H1 (cell line): ENCODE results near the gene RMND1. TPM values are rescaled to one million over a fixed set of nuclear protein-coding genes. Genes with fewer than 3 reads are reported as not detected.

Experiments used
- CTCF ChIA-PET: fragments of 300-600 bp; sonication (Branson Sonifier 250); formaldehyde crosslinking; loops from one replicate; lab custom pipeline; 2021; ENCODE audit not compliant: partially characterized antibody; lab: Charles Lee
- POLR2A ChIA-PET: fragments of 300-600 bp; sonication (Branson Sonifier 250); formaldehyde crosslinking; loops from one replicate; lab custom pipeline; 2021; ENCODE audit warnings: inconsistent platforms; ENCODE audit not compliant: partially characterized antibody; lab: Charles Lee
- DNase-seq, 2 experiments: peaks; one replicate each; pipeline versions ENCODE4 v3.0.0 to v3.0.0-alpha.2; 2010 to 2022; ENCODE audit warnings: low spot score in 2 of 2, low read depth in 1 of 2, mixed read lengths in 1 of 2
- FAIRE-seq: peaks from 2 replicates; lab custom pipeline; 2011; peaks lifted over from hg19 to GRCh38; lab: Jason Lieb, UNC
- H2AFZ ChIP-seq: 2 replicates; pipeline ENCODE4 v1.8.1; 2012; ENCODE audit warnings: low read length, inconsistent platforms
- H2AK5ac ChIP-seq: 2 replicates; pipeline ENCODE4 v1.6.1; 2013; ENCODE audit warnings: low read depth, low read length
- H2BK120ac ChIP-seq: replicated peaks from 2 replicates; pipeline ENCODE3; 2013; ENCODE audit warnings: low read depth, low read length, inconsistent platforms
- H2BK12ac ChIP-seq: 2 replicates; pipeline ENCODE4 v1.6.1; 2013; ENCODE audit warnings: low read depth, low read length
- H2BK15ac ChIP-seq: 2 replicates; pipeline ENCODE4 v1.6.1; 2013; ENCODE audit warnings: low read length
- H2BK20ac ChIP-seq: 2 replicates; pipeline ENCODE4 v1.6.1; 2013; ENCODE audit warnings: low read length
- H2BK5ac ChIP-seq: 2 replicates; pipeline ENCODE4 v1.6.1; 2013; ENCODE audit warnings: low read depth, low read length
- H3K14ac ChIP-seq: 2 replicates; pipeline ENCODE4 v1.6.1; 2013; ENCODE audit warnings: inconsistent platforms; ENCODE audit not compliant: insufficient read length
- H3K18ac ChIP-seq: 2 replicates; pipeline ENCODE4 v1.6.1; 2013; ENCODE audit warnings: low read length; ENCODE audit errors: extremely low read depth
- H3K23ac ChIP-seq: 2 replicates; pipeline ENCODE4 v1.6.1; 2013; ENCODE audit warnings: inconsistent platforms; ENCODE audit not compliant: insufficient read length
- H3K23me2 ChIP-seq: 2 replicates; pipeline ENCODE4 v1.6.1; 2013; ENCODE audit warnings: low read depth, low read length
- H3K27ac ChIP-seq: 2 replicates; pipeline ENCODE4 v1.6.1; 2011; ENCODE audit warnings: low read depth, low read length, inconsistent platforms
- H3K27me3 ChIP-seq, 4 experiments: replicated peaks in 1 of 4; 1 replicate in 1 of 4; 2 replicates in 3 of 4; pipeline versions ENCODE4 v1.6.1 to v1.8.1; 2011 to 2013; ENCODE audit warnings: low read length in 3 of 4, mild to moderate bottlenecking in 3 of 4, inconsistent platforms in 2 of 4, mixed read lengths in 2 of 4, moderate library complexity in 1 of 4; ENCODE audit not compliant: control insufficient read depth in 3 of 4, insufficient read depth in 3 of 4; ENCODE audit errors: extremely low read depth in 1 of 4
- H3K36me3 ChIP-seq, 4 experiments: 2 replicates each; pipeline versions ENCODE4 v1.6.1 to v1.8.1; 2011 to 2013; ENCODE audit warnings: mild to moderate bottlenecking in 4 of 4, low read length in 3 of 4, moderate library complexity in 2 of 4, control low read depth in 1 of 4, inconsistent platforms in 1 of 4; ENCODE audit not compliant: insufficient read depth in 4 of 4, control insufficient read depth in 2 of 4
- H3K4ac ChIP-seq: replicated peaks from 2 replicates; pipeline ENCODE3; 2013; ENCODE audit warnings: low read length, low read depth, mixed read lengths, inconsistent platforms; ENCODE audit not compliant: insufficient read length
- H3K4me1 ChIP-seq, 4 experiments: replicated peaks in 1 of 4; 1 replicate in 1 of 4; 2 replicates in 3 of 4; pipeline versions ENCODE4 v1.6.1 to v1.8.1; 2011 to 2013; ENCODE audit warnings: low read length in 3 of 4, inconsistent platforms in 2 of 4, mixed read lengths in 1 of 4; ENCODE audit not compliant: insufficient read depth in 4 of 4, control insufficient read depth in 3 of 4
- H3K4me2 ChIP-seq, 2 experiments: 2 replicates each; pipeline versions ENCODE4 v1.6.1 to v1.8.1; 2011 to 2013; ENCODE audit warnings: low read depth in 2 of 2, low read length in 2 of 2, control low read depth in 1 of 2, inconsistent platforms in 1 of 2, mild to moderate bottlenecking in 1 of 2; ENCODE audit not compliant: insufficient read depth in 1 of 2
- H3K4me3 ChIP-seq, 4 experiments: fragments of 200-600, 300-600 bp in 1 of 4; sonication (generic), shearing (Covaris generic), sonication (Bioruptor Twin) in 1 of 4; 2 replicates each; pipeline versions ENCODE4 v1.5.1 to v1.8.1; 2011 to 2016; ENCODE audit warnings: low read length in 4 of 4, low read depth in 3 of 4, control low read depth in 2 of 4, inconsistent platforms in 2 of 4, mild to moderate bottlenecking in 2 of 4, mixed read lengths in 1 of 4, moderate library complexity in 1 of 4; ENCODE audit not compliant: insufficient read depth in 2 of 4; ENCODE audit errors: extremely low read depth in 1 of 4
- H3K56ac ChIP-seq: replicated peaks from 2 replicates; pipeline ENCODE3; 2013; ENCODE audit warnings: low read depth, mild to moderate bottlenecking, mixed read lengths, low read length, inconsistent platforms; ENCODE audit not compliant: insufficient read length
- H3K79me1 ChIP-seq: 2 replicates; pipeline ENCODE4 v1.6.1; 2013; ENCODE audit warnings: low read depth, low read length, control low read depth
- H3K79me2 ChIP-seq, 2 experiments: 2 replicates each; pipeline versions ENCODE4 v1.6.1 to v1.8.1; 2012 to 2013; ENCODE audit warnings: low read length in 2 of 2, mild to moderate bottlenecking in 2 of 2, inconsistent platforms in 1 of 2; ENCODE audit not compliant: insufficient read depth in 2 of 2, control insufficient read depth in 1 of 2
- H3K9ac ChIP-seq, 4 experiments: replicated peaks in 1 of 4; 1 replicate in 1 of 4; 2 replicates in 3 of 4; pipeline versions ENCODE4 v1.6.1 to v1.8.1; 2011 to 2013; ENCODE audit warnings: low read depth in 3 of 4, low read length in 3 of 4, control low read depth in 2 of 4, mild to moderate bottlenecking in 2 of 4, moderate library complexity in 2 of 4, inconsistent platforms in 1 of 4; ENCODE audit errors: extremely low read depth in 1 of 4
- H3K9me3 ChIP-seq, 2 experiments: 2 replicates each; pipeline versions ENCODE4 v1.6.1 to v1.8.1; 2012 to 2013; ENCODE audit warnings: mild to moderate bottlenecking in 2 of 2, moderate library complexity in 2 of 2, control low read depth in 1 of 2, inconsistent platforms in 1 of 2, low read depth in 1 of 2, low read length in 1 of 2, mixed read lengths in 1 of 2; ENCODE audit not compliant: insufficient read depth in 2 of 2
- H4K20me1 ChIP-seq, 2 experiments: replicated peaks in 1 of 2; 2 replicates each; pipeline versions ENCODE3 to v1.8.1; 2011 to 2013; ENCODE audit warnings: inconsistent platforms in 2 of 2, low read length in 2 of 2, mild to moderate bottlenecking in 1 of 2; ENCODE audit not compliant: insufficient read depth in 2 of 2, control insufficient read depth in 1 of 2
- H4K5ac ChIP-seq: 2 replicates; pipeline ENCODE4 v1.6.1; 2013; ENCODE audit warnings: low read length, low read depth, mixed read lengths, inconsistent platforms; ENCODE audit not compliant: insufficient read length
- H4K8ac ChIP-seq: 2 replicates; pipeline ENCODE4 v1.8.0; 2013; ENCODE audit warnings: mild to moderate bottlenecking, moderate library complexity, low read length, inconsistent platforms; ENCODE audit not compliant: insufficient read depth; ENCODE audit errors: extremely low read depth
- H4K91ac ChIP-seq: replicated peaks from 2 replicates; pipeline ENCODE3; 2013; ENCODE audit warnings: low read length, mixed read lengths, inconsistent platforms; ENCODE audit not compliant: insufficient read length
- RFX5 ChIP-seq: IDR thresholded peaks from 2 replicates; pipeline ENCODE4 v1.6.1; 2011; ENCODE audit warnings: low read depth, low read length, improper control_type of control experiment, borderline replicate concordance
- polyA plus RNA-seq, 7 experiments: library from polyadenylated mRNA; depleted of rRNA in 3 of 7; stranded (reverse) in 5 of 7; unstranded in 2 of 7; fragments of >200 nt in 5 of 7; fragments of 200-250 nt in 2 of 7; gene quantifications; 1 replicate in 5 of 7; 2 replicates in 1 of 7; 4 replicates in 1 of 7; pipeline versions ENCODE4 v1.2.1 to v1.2.3, GENCODE V29; 2011 to 2013; ENCODE audit warnings: missing spikeins in 2 of 7, mixed read lengths in 2 of 7
- total RNA-seq: library from RNA; stranded (reverse); fragmentation: NEBNext Ultra II Directional; extraction: Animal tissue kit (Norgen Biotek cat#: 25700); gene quantifications from 2 replicates; pipeline ENCODE4 v1.2.1, GENCODE V29; 2021

The RMND1 gene
- total and polyA plus RNA-seq, 2 of the 8 experiments (the other 6 are each of a cell fraction or from before 2014, with no cell fraction given): 7.3 to 21.9 TPM

DNA sequence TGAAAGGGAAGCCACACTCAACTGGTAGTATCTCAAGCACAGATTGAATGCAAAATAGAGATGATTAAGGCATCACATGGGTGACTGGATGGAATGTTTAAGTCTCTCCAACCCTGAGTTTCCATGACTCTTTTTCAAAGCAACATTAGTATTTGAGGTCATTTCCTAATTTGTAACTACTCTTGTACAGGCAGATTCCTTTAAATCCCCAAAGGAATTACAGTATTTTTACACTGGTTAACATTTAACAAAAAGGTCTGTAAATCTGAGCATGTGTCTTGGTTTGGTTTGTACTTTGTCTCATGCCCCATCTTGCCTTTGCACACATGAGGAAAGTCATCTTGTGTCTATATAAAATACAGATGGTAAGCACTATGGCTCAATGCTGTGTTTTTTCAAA is 15.1 kb downstream of the RMND1 start:
- no peak overlapping the region for H4K8ac ChIP-seq
- H3K23me2 ChIP-seq: no peaks in the 10 kb centered on the region
- no peak for FAIRE-seq
- H3K4me1 ChIP-seq: no peaks in the 10 kb centered on the region
- no peak overlapping the region for H3K9ac ChIP-seq
- no peak for TF ChIP-seq RFX5
- H2AFZ ChIP-seq: no peak overlapping the region
- H2BK12ac ChIP-seq: no peak overlapping the region
- H4K5ac ChIP-seq: no peak overlapping the region
- no peak overlapping the region for H2BK5ac ChIP-seq
- no peak overlapping the region for H3K56ac ChIP-seq
- H3K79me2 ChIP-seq: peaks cover 0 to 43% of the 10 kb centered on the region in 2 experiments; a peak in 2 of 4 replicates
- H2AK5ac ChIP-seq: no peak overlapping the region
- no peak overlapping the region for H3K4me2 ChIP-seq
- peaks cover 6 to 7% of the 10 kb centered on the region in 2 experiments for H4K20me1 ChIP-seq
- no peak overlapping the region for H3K23ac ChIP-seq
- H3K4me3 ChIP-seq: no peak overlapping the region
- no peak overlapping the region for H3K4ac ChIP-seq
- no peak overlapping the region for H3K14ac ChIP-seq
- H3K36me3 ChIP-seq: peaks cover 3 to 17% (median 6%) of the 10 kb centered on the region in 4 experiments; a peak in 6 of 8 replicates
- no peak overlapping the region for H4K91ac ChIP-seq
- no peaks in the 10 kb centered on the region for H3K27me3 ChIP-seq
- H3K9me3 ChIP-seq: no peaks in the 10 kb centered on the region
- no peak for DNase-seq
- H2BK15ac ChIP-seq: no peak overlapping the region
- ChIA-PET POLR2A (no interaction called here), CTCF (interaction anchor here (1.0 to 1.1 kb wide), 2 partner anchors 23 to 30 kb away, joined by 3 read pairs; no protein-coding TSS in a partner anchor)
- H2BK20ac ChIP-seq: no peak overlapping the region
- H3K18ac ChIP-seq: no peak overlapping the region
- H3K79me1 ChIP-seq: no peaks in the 10 kb centered on the region; the same call in 1 of the 2 replicates
- no peak overlapping the region for H3K27ac ChIP-seq
- no peak overlapping the region for H2BK120ac ChIP-seq
